NCI-H1048 (cell line): ENCODE results near the gene TCP11.

Experiments used
- DNase-seq: peaks from one replicate; lab custom pipeline; 2025; lab: John Stamatoyannopoulos, UW

Gene TCP11

GRCh38 chr6:35092362-35093117 is 48.6 kb downstream of the TCP11 start:
- no peak for DNase-seq

- no peak for DNase-seq
Observed at GRCh38 chr6:35091346-35092083, 49.6 kb downstream of the TCP11 start.

- no peak for DNase-seq
Observed at GRCh38 chr6:35090734-35091133, 50.4 kb downstream of the TCP11 start.

- no peak for DNase-seq
Observed at GRCh38 chr6:35089935-35090505, 51.1 kb downstream of the TCP11 start.

GRCh38 chr6:35089216-35089934 is 51.8 kb downstream of the TCP11 start:
- no peak for DNase-seq

- no peak for DNase-seq
Observed at GRCh38 chr6:35088281-35089215, 52.6 kb downstream of the TCP11 start.

- no peak for DNase-seq
Observed at GRCh38 chr6:35087361-35088280, 53.5 kb downstream of the TCP11 start.

- DNase-seq, result no peak
Observed at GRCh38 chr6:35086636-35087360, 54.3 kb downstream of the TCP11 start.

GRCh38 chr6:35086282-35086632 is 54.9 kb downstream of the TCP11 start:
- DNase-seq, result no peak

- DNase-seq, result no peak
Observed at GRCh38 chr6:35085359-35086281, 55.5 kb downstream of the TCP11 start.

- no peak for DNase-seq
Observed at GRCh38 chr6:35084511-35085203, 56.5 kb downstream of the TCP11 start.

GRCh38 chr6:35084041-35084491 is 57.1 kb downstream of the TCP11 start:
- DNase-seq, result no peak

- no peak for DNase-seq
Observed at GRCh38 chr6:35083507-35083906, 57.6 kb downstream of the TCP11 start.

GRCh38 chr6:35082733-35083403 is 58.3 kb downstream of the TCP11 start:
- DNase-seq, result no peak

GRCh38 chr6:35082046-35082732 is 59.0 kb downstream of the TCP11 start:
- no peak for DNase-seq

GRCh38 chr6:35081426-35081851 is 59.7 kb downstream of the TCP11 start:
- no peak for DNase-seq
